Measurements from ENCODE around the gene KRTAP23-1. TPM values are rescaled to one million over a fixed set of nuclear protein-coding genes. Genes with fewer than 3 reads are reported as not detected.

The KRTAP23-1 gene
- total RNA-seq, 1 donor from 2014 or later, result not detected

- no peak for DNase-seq (ENCODE audit: low spot score)
- no peak for ATAC-seq
Observed at GRCh38 chr21:30320215-30320614, 28.2 kb downstream of the KRTAP23-1 start, which contains the start of gene KRTAP26-1. TSS of gene KRTAP26-1 (minus strand) at chr21:30320315. CDS start at chr21:30320035, 280 bp downstream.

GRCh38 chr21:30315701-30316100 lies 32.7 kb downstream of the KRTAP23-1 start:
- no peak for ATAC-seq
- DNase-seq (ENCODE audit: low spot score), result no peak
- intact Hi-C loops (cut with DNase I), result no loop called here

More at GRCh38 chr21:30320215-30320614, 28.2 kb downstream of the KRTAP23-1 start, which contains the start of gene KRTAP26-1:
- intact Hi-C loops (cut with DNase I), result no loop called here

GRCh38 chr21:30306884-30307283 lies 41.5 kb downstream of the KRTAP23-1 start:
- ATAC-seq, result no peak
- DNase-seq (ENCODE audit: low spot score), result no peak
- intact Hi-C loops (cut with DNase I), result no loop called here

GRCh38 chr21:30305136-30305535 lies 43.3 kb downstream of the KRTAP23-1 start:
- DNase-seq (ENCODE audit: low spot score), result no peak
- intact Hi-C loops (cut with DNase I), result no loop called here
- no peak for ATAC-seq

Small RNAs within 50 kb of the gene (microRNA-seq; reads per million reads assigned to microRNA genes)
- gene MIR4327, result not detected

Other genes starting within 250 kb of the KRTAP23-1 start
- not detected for gene CLDN17, start 181.8 kb downstream of the KRTAP23-1 start, total RNA-seq
- gene CLDN8, start 132.5 kb downstream of the KRTAP23-1 start, total RNA-seq, result not detected
- gene KRTAP24-1, start 65.7 kb downstream of the KRTAP23-1 start, total RNA-seq, result not detected
- not detected for gene KRTAP25-1, start 59.1 kb downstream of the KRTAP23-1 start, total RNA-seq
- not detected for gene KRTAP26-1, start 28.3 kb downstream of the KRTAP23-1 start, total RNA-seq
- not detected for gene KRTAP27-1, start 10.9 kb downstream of the KRTAP23-1 start, total RNA-seq
- gene KRTAP13-2, start 23.7 kb upstream of the KRTAP23-1 start, total RNA-seq, result not detected
- gene KRTAP13-1, start 47.4 kb upstream of the KRTAP23-1 start, total RNA-seq, result not detected
- not detected for gene KRTAP13-3, start 77.3 kb upstream of the KRTAP23-1 start, total RNA-seq
- gene KRTAP13-4, start 81.6 kb upstream of the KRTAP23-1 start, total RNA-seq, result not detected
- gene KRTAP15-1, start 91.7 kb upstream of the KRTAP23-1 start, total RNA-seq, result not detected
- gene KRTAP19-1, start 131.8 kb upstream of the KRTAP23-1 start, total RNA-seq, result not detected
- gene KRTAP19-2, start 138.8 kb upstream of the KRTAP23-1 start, total RNA-seq, result not detected
- gene KRTAP19-3, start 143.4 kb upstream of the KRTAP23-1 start, total RNA-seq, result not detected
- not detected for gene KRTAP19-4, start 148.6 kb upstream of the KRTAP23-1 start, total RNA-seq
- not detected for gene KRTAP19-5, start 153.5 kb upstream of the KRTAP23-1 start, total RNA-seq
- gene KRTAP19-6, start 193.3 kb upstream of the KRTAP23-1 start, total RNA-seq, result not detected
- not detected for gene KRTAP19-7, start 212.7 kb upstream of the KRTAP23-1 start, total RNA-seq
- not detected for gene KRTAP22-2, start 241.8 kb upstream of the KRTAP23-1 start, total RNA-seq
- not detected for gene KRTAP6-3, start 243.8 kb upstream of the KRTAP23-1 start, total RNA-seq